H9 (cell line): ENCODE results near the gene INSRR. TPM values are rescaled to one million over a fixed set of nuclear protein-coding genes. Genes with fewer than 3 reads are reported as not detected.

ENCODE experiments used
- DNase-seq: peaks from one replicate; pipeline ENCODE4 v3.0.0-alpha.2; 2017
- H2AFZ ChIP-seq: one replicate; pipeline ENCODE4 v1.6.1; 2013; ENCODE audit warnings: mild to moderate bottlenecking, low read length, control low read depth, moderate library complexity
- H2AK5ac ChIP-seq: 2 replicates; pipeline ENCODE4 v1.6.1; 2013; ENCODE audit warnings: low read length, control low read depth, mixed read lengths; ENCODE audit not compliant: insufficient read length
- H2BK120ac ChIP-seq: one replicate; pipeline ENCODE4 v1.6.1; 2013; ENCODE audit warnings: low read depth, mild to moderate bottlenecking, low read length, control low read depth, inconsistent platforms; ENCODE audit not compliant: poor library complexity, severe bottlenecking
- H2BK12ac ChIP-seq: 2 replicates; pipeline ENCODE4 v1.6.1; 2013; ENCODE audit warnings: low read length, control low read depth, mixed read lengths, low read depth; ENCODE audit not compliant: insufficient read length
- H2BK15ac ChIP-seq: 2 replicates; pipeline ENCODE4 v1.6.1; 2013; ENCODE audit warnings: low read depth, low read length, control low read depth
- H2BK20ac ChIP-seq: one replicate; pipeline ENCODE4 v1.6.1; 2013; ENCODE audit warnings: low read depth, mild to moderate bottlenecking, low read length, control low read depth, inconsistent platforms; ENCODE audit not compliant: poor library complexity, severe bottlenecking
- H2BK5ac ChIP-seq: 2 replicates; pipeline ENCODE4 v1.6.1; 2013; ENCODE audit warnings: low read length, control low read depth, mixed read lengths; ENCODE audit not compliant: insufficient read length
- H3K14ac ChIP-seq: 2 replicates; pipeline ENCODE4 v1.6.1; 2013; ENCODE audit warnings: low read length, control low read depth; ENCODE audit not compliant: insufficient read depth
- H3K18ac ChIP-seq: 2 replicates; pipeline ENCODE4 v1.6.1; 2013; ENCODE audit warnings: low read depth, mild to moderate bottlenecking, mixed read lengths, low read length, control low read depth; ENCODE audit not compliant: insufficient read length
- H3K23ac ChIP-seq: 2 replicates; pipeline ENCODE4 v1.6.1; 2013; ENCODE audit warnings: low read length, control low read depth, mixed read lengths, low read depth; ENCODE audit not compliant: insufficient read length
- H3K23me2 ChIP-seq: 2 replicates; pipeline ENCODE4 v1.6.1; 2013; ENCODE audit warnings: low read depth, mild to moderate bottlenecking, mixed read lengths, low read length, control low read depth; ENCODE audit not compliant: insufficient read length, poor library complexity, severe bottlenecking
- H3K27ac ChIP-seq: 2 replicates; pipeline ENCODE4 v1.5.1; 2013; ENCODE audit warnings: low read length, control low read depth, mixed read lengths, low read depth; ENCODE audit not compliant: insufficient read length
- H3K27me3 ChIP-seq: 2 replicates; pipeline ENCODE4 v1.6.1; 2013; ENCODE audit warnings: low read length, control low read depth, inconsistent platforms; ENCODE audit not compliant: insufficient read depth
- H3K4ac ChIP-seq: 2 replicates; pipeline ENCODE4 v1.6.1; 2013; ENCODE audit warnings: low read depth, mild to moderate bottlenecking, control low read depth, inconsistent platforms, low read length, moderate library complexity
- H3K4me1 ChIP-seq: 2 replicates; pipeline ENCODE4 v1.6.1; 2013; ENCODE audit warnings: low read length, control low read depth, inconsistent platforms; ENCODE audit not compliant: insufficient read depth
- H3K4me2 ChIP-seq: 2 replicates; pipeline ENCODE4 v1.6.1; 2013; ENCODE audit warnings: low read length, control low read depth, mixed read lengths; ENCODE audit not compliant: insufficient read length, insufficient read depth
- H3K56ac ChIP-seq: 2 replicates; pipeline ENCODE4 v1.6.1; 2013; ENCODE audit warnings: low read depth, mild to moderate bottlenecking, mixed read lengths, low read length, control low read depth; ENCODE audit not compliant: insufficient read length
- H3K79me1 ChIP-seq: 2 replicates; pipeline ENCODE4 v1.6.1; 2013; ENCODE audit warnings: low read depth, mild to moderate bottlenecking, moderate library complexity, low read length, control low read depth, inconsistent platforms; ENCODE audit not compliant: insufficient read depth, poor library complexity, severe bottlenecking
- H3K79me2 ChIP-seq: 2 replicates; pipeline ENCODE4 v1.6.1; 2013; ENCODE audit warnings: low read length, control low read depth, inconsistent platforms; ENCODE audit not compliant: insufficient read depth
- H3K9ac ChIP-seq: 2 replicates; pipeline ENCODE4 v1.6.1; 2013; ENCODE audit warnings: low read length, control low read depth, mixed read lengths; ENCODE audit not compliant: insufficient read length; ENCODE audit errors: extremely low read depth
- H3K9me3 ChIP-seq: one replicate; pipeline ENCODE4 v1.6.1; 2013; ENCODE audit warnings: low read depth, low read length, inconsistent platforms; ENCODE audit not compliant: control insufficient read depth
- H3T11ph ChIP-seq: one replicate; pipeline ENCODE4 v1.6.1; 2013; ENCODE audit warnings: mild to moderate bottlenecking, low read length, control low read depth, inconsistent platforms
- H4K20me1 ChIP-seq: one replicate; pipeline ENCODE4 v1.6.1; 2013; ENCODE audit not compliant: control insufficient read depth, insufficient read length, insufficient read depth
- H4K5ac ChIP-seq: 2 replicates; pipeline ENCODE4 v1.6.1; 2013; ENCODE audit warnings: low read depth, mild to moderate bottlenecking, mixed read lengths, low read length, control low read depth; ENCODE audit not compliant: insufficient read length
- H4K8ac ChIP-seq: replicated peaks from 2 replicates; pipeline ENCODE4 v1.6.1; 2013; ENCODE audit warnings: low read length, control low read depth, mixed read lengths, low read depth; ENCODE audit not compliant: insufficient read length
- H4K91ac ChIP-seq: 2 replicates; pipeline ENCODE4 v1.6.1; 2013; ENCODE audit warnings: low read depth, mild to moderate bottlenecking, moderate library complexity, mixed read lengths, low read length, control low read depth; ENCODE audit not compliant: insufficient read length
- H3K27ac Mint-ChIP-seq, 3 experiments: 2 replicates in 2 of 3; 3 replicates in 1 of 3; pipeline ENCODE4 v1.8.0; 2020 to 2021; ENCODE audit warnings: mixed read lengths in 3 of 3, mild to moderate bottlenecking in 1 of 3, moderate library complexity in 1 of 3
- H3K27me3 Mint-ChIP-seq: 2 replicates; pipeline ENCODE4 v1.8.0; 2021; ENCODE audit warnings: low read depth, mild to moderate bottlenecking, moderate library complexity, mixed read lengths
- H3K36me3 Mint-ChIP-seq, 3 experiments: 2 replicates in 2 of 3; 3 replicates in 1 of 3; pipeline ENCODE4 v1.8.0; 2020 to 2021; ENCODE audit warnings: low read depth in 3 of 3, mixed read lengths in 3 of 3; ENCODE audit not compliant: insufficient read depth in 1 of 3
- H3K4me1 Mint-ChIP-seq, 2 experiments: 2 replicates each; pipeline ENCODE4 v1.8.0; 2020; ENCODE audit warnings: mixed read lengths in 2 of 2
- H3K4me3 Mint-ChIP-seq, 2 experiments: 2 replicates in 1 of 2; 3 replicates in 1 of 2; pipeline ENCODE4 v1.8.0; 2020 to 2021; ENCODE audit warnings: mild to moderate bottlenecking in 2 of 2, mixed read lengths in 2 of 2, moderate library complexity in 1 of 2
- H3K9me3 Mint-ChIP-seq, 2 experiments: 2 replicates in 1 of 2; 3 replicates in 1 of 2; pipeline ENCODE4 v1.8.0; 2020; ENCODE audit warnings: mild to moderate bottlenecking in 2 of 2, mixed read lengths in 2 of 2, moderate library complexity in 1 of 2
- WGBS: extraction: QIAGEN DNeasy Blood & Tissue Kit; methylation state at CpG from one replicate; pipeline ENCODE4 v1.1.7; 2013; ENCODE audit warnings: missing lambda C conversion rate, low lambda C conversion rate, mixed read lengths; ENCODE audit not compliant: insufficient read length; ENCODE audit errors: extremely low coverage; 5-methylcytosine and 5-hydroxymethylcytosine counted together
- total RNA-seq: library from RNA; stranded (reverse); gene quantifications from 2 replicates; pipeline ENCODE4 v1.2.1, GENCODE V29; 2021
- TF ChIP-seq, protein P1 (sequence below): fragments of 200-600 bp; sonication (generic); conservative IDR thresholded peaks from 3 replicates; pipeline ENCODE4 v1.8.0; 2021; ENCODE audit warnings: antibody characterized with exemption, mild to moderate bottlenecking

Gene INSRR
- total RNA-seq, 1 experiment from 2014 or later = not detected

DNA sequence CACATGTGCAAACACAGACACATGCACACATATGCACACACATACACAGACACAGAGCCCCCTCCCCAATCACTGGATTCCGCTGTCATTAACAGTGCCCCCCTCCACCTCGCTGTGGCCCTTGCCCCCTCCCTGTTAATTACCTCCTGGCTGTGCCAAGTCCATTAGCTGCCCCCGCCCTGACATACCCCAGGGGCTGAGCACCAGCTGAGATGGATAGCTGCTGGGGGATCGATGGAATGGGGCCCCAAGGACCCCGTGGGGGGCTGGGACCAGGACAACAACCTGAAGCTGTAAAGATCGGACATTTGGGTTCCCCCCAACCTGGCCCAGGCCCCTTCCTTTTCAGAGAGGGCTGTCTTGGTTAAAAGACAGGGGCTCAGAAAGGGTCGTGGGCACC, 25.0 kb upstream of the INSRR start:
- H2BK12ac ChIP-seq = no peak overlapping the region
- no peak overlapping the region for H4K5ac ChIP-seq
- H4K91ac ChIP-seq = no peak overlapping the region
- no peak overlapping the region for H3K23ac ChIP-seq
- H2BK15ac ChIP-seq = no peak overlapping the region
- Mint-ChIP-seq H3K27ac (no peak overlapping the region), H3K27me3 (peaks cover 70% of the 10 kb centered on the region), H3K4me1 (peaks cover 35 to 67% of the 10 kb centered on the region in 2 experiments), H3K36me3 (no peaks in the 10 kb centered on the region), H3K9me3 (no peaks in the 10 kb centered on the region), H3K4me3 (no peak overlapping the region; a peak in 1 of 5 replicates)
- no peak overlapping the region for H2BK5ac ChIP-seq
- no peak overlapping the region for H3K9ac ChIP-seq
- H3T11ph ChIP-seq = no peak overlapping the region
- no peaks in the 10 kb centered on the region for H3K9me3 ChIP-seq
- H3K4ac ChIP-seq = no peak overlapping the region
- H2BK20ac ChIP-seq = no peak overlapping the region
- H3K27ac ChIP-seq = no peak overlapping the region
- WGBS = no CpG with 5 or more reads among the region's 7 CpGs
- no peaks in the 10 kb centered on the region for H4K20me1 ChIP-seq
- peaks cover 2% of the 10 kb centered on the region; the same call in 1 of the 2 replicates for H3K4me1 ChIP-seq
- H3K79me2 ChIP-seq = no peaks in the 10 kb centered on the region
- H3K27me3 ChIP-seq = no peaks in the 10 kb centered on the region; the same call in 1 of the 2 replicates
- no peak overlapping the region for H2AK5ac ChIP-seq
- H4K8ac ChIP-seq = no peak overlapping the region
- H3K4me2 ChIP-seq = no peak overlapping the region
- no peak overlapping the region for H3K56ac ChIP-seq
- H3K79me1 ChIP-seq = no peaks in the 10 kb centered on the region
- TF ChIP-seq, protein P1, sequence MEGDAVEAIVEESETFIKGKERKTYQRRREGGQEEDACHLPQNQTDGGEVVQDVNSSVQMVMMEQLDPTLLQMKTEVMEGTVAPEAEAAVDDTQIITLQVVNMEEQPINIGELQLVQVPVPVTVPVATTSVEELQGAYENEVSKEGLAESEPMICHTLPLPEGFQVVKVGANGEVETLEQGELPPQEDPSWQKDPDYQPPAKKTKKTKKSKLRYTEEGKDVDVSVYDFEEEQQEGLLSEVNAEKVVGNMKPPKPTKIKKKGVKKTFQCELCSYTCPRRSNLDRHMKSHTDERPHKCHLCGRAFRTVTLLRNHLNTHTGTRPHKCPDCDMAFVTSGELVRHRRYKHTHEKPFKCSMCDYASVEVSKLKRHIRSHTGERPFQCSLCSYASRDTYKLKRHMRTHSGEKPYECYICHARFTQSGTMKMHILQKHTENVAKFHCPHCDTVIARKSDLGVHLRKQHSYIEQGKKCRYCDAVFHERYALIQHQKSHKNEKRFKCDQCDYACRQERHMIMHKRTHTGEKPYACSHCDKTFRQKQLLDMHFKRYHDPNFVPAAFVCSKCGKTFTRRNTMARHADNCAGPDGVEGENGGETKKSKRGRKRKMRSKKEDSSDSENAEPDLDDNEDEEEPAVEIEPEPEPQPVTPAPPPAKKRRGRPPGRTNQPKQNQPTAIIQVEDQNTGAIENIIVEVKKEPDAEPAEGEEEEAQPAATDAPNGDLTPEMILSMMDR = no peak
- no peaks in the 10 kb centered on the region for H3K23me2 ChIP-seq
- DNase-seq = no peak
- no peak overlapping the region for H2BK120ac ChIP-seq
- no peak overlapping the region for H3K14ac ChIP-seq
- H3K18ac ChIP-seq = no peak overlapping the region
- H2AFZ ChIP-seq = no peak overlapping the region
